Loucy (cell line): Measurements from ENCODE around the gene DNAJC1.

Source experiments
- CTCF ChIP-seq: fragments of 200-600 bp; sonication (generic); conservative IDR thresholded peaks from 2 replicates; pipeline ENCODE4 v1.5.1; 2014; ENCODE audit warnings: mild to moderate bottlenecking, antibody characterized with exemption, low read length
- EZH2phosphoT487 ChIP-seq: fragments of 200-600 bp; IDR thresholded peaks from 2 replicates; pipeline ENCODE4 v1.6.1; 2018; ENCODE audit warnings: antibody characterized with exemption, mild to moderate bottlenecking, moderate library complexity, borderline replicate concordance

GRCh38 chr10:21981118-21981517 is 22.4 kb downstream of the DNAJC1 start:
- no peak for TF ChIP-seq CTCF
- no peak for TF ChIP-seq EZH2phosphoT487
